ENCODE measurements around the gene ANKRD44.

DNA sequence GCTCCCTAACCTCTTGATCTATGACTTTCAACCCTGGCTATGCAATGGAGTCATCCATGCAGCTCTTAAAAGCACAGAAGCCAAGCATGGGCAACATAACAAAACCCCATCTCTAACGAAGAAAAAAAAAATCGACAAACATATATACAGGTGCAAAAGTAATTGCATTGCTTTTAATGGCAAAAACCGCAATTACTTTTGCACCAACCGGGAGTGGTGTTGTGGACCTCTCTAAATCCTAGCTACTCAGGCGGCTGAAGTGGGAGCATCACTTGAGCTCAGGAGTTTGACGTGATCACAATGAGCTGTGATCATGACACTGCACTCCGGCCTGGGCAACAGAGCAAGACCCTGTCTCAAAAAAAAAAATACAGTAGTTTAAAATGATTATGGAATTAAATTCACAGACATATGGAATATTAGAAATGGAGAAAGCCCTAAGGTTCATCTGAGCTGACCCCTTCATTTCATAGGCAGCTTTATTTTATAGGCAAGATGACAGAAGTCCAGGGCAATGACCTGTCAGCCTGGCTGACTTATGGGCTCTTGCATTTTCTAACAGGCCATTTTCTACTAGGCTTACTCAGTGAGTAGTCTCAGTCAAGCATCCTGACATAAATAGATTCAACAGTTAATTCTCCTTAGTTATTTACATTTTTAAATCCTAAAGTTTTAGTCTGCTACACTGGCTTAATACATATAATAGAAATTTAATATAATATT lies 183.8 kb downstream of the ANKRD44 start:
- TF ChIP-seq, protein P1, sequence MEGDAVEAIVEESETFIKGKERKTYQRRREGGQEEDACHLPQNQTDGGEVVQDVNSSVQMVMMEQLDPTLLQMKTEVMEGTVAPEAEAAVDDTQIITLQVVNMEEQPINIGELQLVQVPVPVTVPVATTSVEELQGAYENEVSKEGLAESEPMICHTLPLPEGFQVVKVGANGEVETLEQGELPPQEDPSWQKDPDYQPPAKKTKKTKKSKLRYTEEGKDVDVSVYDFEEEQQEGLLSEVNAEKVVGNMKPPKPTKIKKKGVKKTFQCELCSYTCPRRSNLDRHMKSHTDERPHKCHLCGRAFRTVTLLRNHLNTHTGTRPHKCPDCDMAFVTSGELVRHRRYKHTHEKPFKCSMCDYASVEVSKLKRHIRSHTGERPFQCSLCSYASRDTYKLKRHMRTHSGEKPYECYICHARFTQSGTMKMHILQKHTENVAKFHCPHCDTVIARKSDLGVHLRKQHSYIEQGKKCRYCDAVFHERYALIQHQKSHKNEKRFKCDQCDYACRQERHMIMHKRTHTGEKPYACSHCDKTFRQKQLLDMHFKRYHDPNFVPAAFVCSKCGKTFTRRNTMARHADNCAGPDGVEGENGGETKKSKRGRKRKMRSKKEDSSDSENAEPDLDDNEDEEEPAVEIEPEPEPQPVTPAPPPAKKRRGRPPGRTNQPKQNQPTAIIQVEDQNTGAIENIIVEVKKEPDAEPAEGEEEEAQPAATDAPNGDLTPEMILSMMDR (IDR thresholded peaks at IDR 0.05), result no peak
- TF ChIP-seq POLR2AphosphoS5 (IDR thresholded peaks at IDR 0.05) (no peak), POLR2A (IDR thresholded peaks at IDR 0.05) (no peak)

All from gastroesophageal sphincter (tissue), 3 donors.